IMR-90 (cell line): ENCODE results near the gene SCAMP2. TPM values are rescaled to one million over a fixed set of nuclear protein-coding genes. Genes with fewer than 3 reads are reported as not detected.

Experiments used
- ATAC-seq: fragments of 200-7000 bp; cut with Tn5 transposase; 2 replicates; pipeline ENCODE4 v1.9.1; 2020; ENCODE audit warnings: low read depth, mild to moderate bottlenecking, moderate library complexity
- BruUV-seq: library from RNA; stranded (reverse); fragments of 400-500 nt; replicated peaks from 2 replicates; lab custom pipeline; 2021; lab: Mats Ljungman, UMichigan
- CTCF ChIA-PET: fragments of 300-600 bp; formaldehyde crosslinking; extraction: SDS; loops from one replicate; lab custom pipeline; 2021; ENCODE audit warnings: antibody characterized with exemption; lab: Yijun Ruan, JAX
- POLR2A ChIA-PET: fragments of 300-600 bp; sonication (Branson Sonifier 250); formaldehyde crosslinking; loops from one replicate; lab custom pipeline; 2022; ENCODE audit warnings: antibody characterized with exemption; ENCODE audit not compliant: unreplicated experiment; lab: Charles Lee
- DNase-seq: peaks from one replicate; pipeline ENCODE4 v3.0.0; 2013
- H2AFZ ChIP-seq: replicated peaks from 2 replicates; pipeline ENCODE3; 2013; ENCODE audit warnings: low read length, mild to moderate bottlenecking; ENCODE audit not compliant: poor library complexity
- H2AK5ac ChIP-seq: 2 replicates; pipeline ENCODE4 v1.6.1; 2013; ENCODE audit warnings: low read depth, low read length, inconsistent platforms
- H2AK9ac ChIP-seq: replicated peaks from 2 replicates; pipeline ENCODE3; 2013; ENCODE audit warnings: mild to moderate bottlenecking, low read depth, low read length, moderate library complexity; ENCODE audit not compliant: poor library complexity
- H2BK120ac ChIP-seq: 2 replicates; pipeline ENCODE4 v1.6.1; 2013; ENCODE audit warnings: low read depth, low read length, inconsistent platforms
- H2BK15ac ChIP-seq: 3 replicates; pipeline ENCODE4 v1.6.1; 2013; ENCODE audit warnings: low read depth, low read length, inconsistent platforms
- H2BK20ac ChIP-seq: 2 replicates; pipeline ENCODE4 v1.6.1; 2013; ENCODE audit warnings: low read depth, mild to moderate bottlenecking, inconsistent platforms, low read length, moderate library complexity
- H2BK5ac ChIP-seq: 2 replicates; pipeline ENCODE4 v1.6.1; 2013; ENCODE audit warnings: mild to moderate bottlenecking, low read depth, low read length, inconsistent platforms; ENCODE audit not compliant: poor library complexity, severe bottlenecking
- H3K14ac ChIP-seq: replicated peaks from 2 replicates; pipeline ENCODE4 v1.6.1; 2013; ENCODE audit warnings: low read depth, low read length, inconsistent platforms
- H3K18ac ChIP-seq: 2 replicates; pipeline ENCODE4 v1.6.1; 2013; ENCODE audit warnings: low read depth, low read length, control low read depth
- H3K23ac ChIP-seq: 2 replicates; pipeline ENCODE4 v1.6.1; 2013; ENCODE audit warnings: low read depth, low read length, inconsistent platforms
- H3K27ac ChIP-seq: 2 replicates; pipeline ENCODE4 v1.5.1; 2013; ENCODE audit warnings: mild to moderate bottlenecking, control low read depth, low read length; ENCODE audit not compliant: insufficient read depth
- H3K27me3 ChIP-seq: 2 replicates; pipeline ENCODE4 v1.6.1; 2013; ENCODE audit warnings: low read length; ENCODE audit not compliant: control insufficient read depth, insufficient read depth
- H3K36me3 ChIP-seq: 2 replicates; pipeline ENCODE4 v1.6.1; 2013; ENCODE audit warnings: low read length, mixed read lengths; ENCODE audit not compliant: control insufficient read depth, insufficient read depth
- H3K4ac ChIP-seq: 2 replicates; pipeline ENCODE4 v1.6.1; 2013; ENCODE audit warnings: low read depth, low read length, inconsistent platforms
- H3K4me1 ChIP-seq: 2 replicates; pipeline ENCODE4 v1.6.1; 2013; ENCODE audit warnings: low read length, mixed read lengths; ENCODE audit not compliant: control insufficient read depth, insufficient read depth
- H3K4me2 ChIP-seq: 2 replicates; pipeline ENCODE4 v1.6.1; 2013; ENCODE audit warnings: low read depth, mild to moderate bottlenecking, control low read depth, low read length, moderate library complexity
- H3K4me3 ChIP-seq: 2 replicates; pipeline ENCODE4 v1.5.1; 2013; ENCODE audit warnings: low read depth, mild to moderate bottlenecking, control low read depth, low read length, moderate library complexity; ENCODE audit not compliant: insufficient read depth
- H3K56ac ChIP-seq: 2 replicates; pipeline ENCODE4 v1.6.1; 2013; ENCODE audit warnings: low read length, inconsistent platforms; ENCODE audit not compliant: insufficient read depth; ENCODE audit errors: extremely low read depth
- H3K79me1 ChIP-seq, 2 experiments: 2 replicates each; pipeline ENCODE4 v1.6.1; 2013; ENCODE audit warnings: low read length in 2 of 2, inconsistent platforms in 1 of 2, low read depth in 1 of 2
- H3K9ac ChIP-seq: 2 replicates; pipeline ENCODE4 v1.6.1; 2013; ENCODE audit warnings: low read depth, low read length, control low read depth
- H3K9me1 ChIP-seq: 2 replicates; pipeline ENCODE4 v1.6.1; 2013; ENCODE audit warnings: low read length, inconsistent platforms; ENCODE audit not compliant: insufficient read depth
- H3K9me3 ChIP-seq: 2 replicates; pipeline ENCODE4 v1.6.1; 2013; ENCODE audit warnings: low read length; ENCODE audit not compliant: control insufficient read depth, insufficient read depth
- H4K20me1 ChIP-seq: 2 replicates; pipeline ENCODE4 v1.6.1; 2013; ENCODE audit warnings: low read length, inconsistent platforms; ENCODE audit not compliant: insufficient read depth
- H4K5ac ChIP-seq: 2 replicates; pipeline ENCODE4 v1.6.1; 2013; ENCODE audit warnings: mild to moderate bottlenecking, low read depth, low read length, control low read depth
- H4K8ac ChIP-seq, 2 experiments: 2 replicates each; pipeline ENCODE4 v1.6.1; 2013; ENCODE audit warnings: low read depth in 2 of 2, low read length in 2 of 2, control low read depth in 1 of 2, inconsistent platforms in 1 of 2
- H4K91ac ChIP-seq: 2 replicates; pipeline ENCODE4 v1.6.1; 2013; ENCODE audit warnings: low read depth, low read length, inconsistent platforms; ENCODE audit not compliant: insufficient read depth
- BHLHE40 ChIP-seq: fragments of 150-350 bp; IDR thresholded peaks from 2 replicates; pipeline ENCODE4 v1.6.1; 2016; ENCODE audit warnings: mild to moderate bottlenecking, low read depth, low read length
- CEBPB ChIP-seq: IDR thresholded peaks from 2 replicates; pipeline ENCODE4 v1.6.1; 2012; ENCODE audit warnings: low read depth, low read length, improper control_type of control experiment
- CHD1 ChIP-seq: IDR thresholded peaks from 2 replicates; pipeline ENCODE4 v1.6.1; 2012; ENCODE audit warnings: low read depth, low read length, improper control_type of control experiment
- CTCF ChIP-seq: conservative IDR thresholded peaks from 2 replicates; pipeline ENCODE4 v1.5.1; 2012; ENCODE audit warnings: mild to moderate bottlenecking, low read depth, low read length, improper control_type of control experiment
- ELK1 ChIP-seq: fragments of 150-350 bp; IDR thresholded peaks from 2 replicates; pipeline ENCODE4 v1.6.1; 2016; ENCODE audit warnings: low read depth, mild to moderate bottlenecking, low read length, moderate library complexity, borderline replicate concordance
- FOS ChIP-seq: fragments of 150-350 bp; IDR thresholded peaks from 2 replicates; pipeline ENCODE4 v1.6.1; 2016; ENCODE audit warnings: low read depth, low read length
- MAFK ChIP-seq: IDR thresholded peaks from 2 replicates; pipeline ENCODE4 v1.6.1; 2012; ENCODE audit warnings: low read depth, low read length, improper control_type of control experiment
- MAZ ChIP-seq: IDR thresholded peaks from 2 replicates; pipeline ENCODE4 v1.6.1; 2012; ENCODE audit warnings: low read depth, mild to moderate bottlenecking, low read length, improper control_type of control experiment, moderate library complexity, borderline replicate concordance
- MXI1 ChIP-seq: IDR thresholded peaks from 2 replicates; pipeline ENCODE4 v1.6.1; 2012; ENCODE audit warnings: low read depth, mild to moderate bottlenecking, low read length, moderate library complexity, borderline replicate concordance
- NFE2L2 ChIP-seq: fragments of 150-350 bp; IDR thresholded peaks from 2 replicates; pipeline ENCODE4 v1.6.1; 2016; ENCODE audit warnings: low read depth, mild to moderate bottlenecking, low read length
- POLR2A ChIP-seq: IDR thresholded peaks from 2 replicates; pipeline ENCODE4 v1.6.1; 2012; ENCODE audit warnings: mild to moderate bottlenecking, low read depth, low read length
- RAD21 ChIP-seq: IDR thresholded peaks from 2 replicates; pipeline ENCODE4 v1.6.1; 2012; ENCODE audit warnings: low read length, improper control_type of control experiment
- RCOR1 ChIP-seq: IDR thresholded peaks from 2 replicates; pipeline ENCODE4 v1.6.1; 2012; ENCODE audit warnings: mild to moderate bottlenecking, low read length, improper control_type of control experiment; ENCODE audit not compliant: insufficient replicate concordance
- RFX5 ChIP-seq: IDR thresholded peaks from 2 replicates; pipeline ENCODE4 v1.8.0; 2012; ENCODE audit warnings: low read depth, mild to moderate bottlenecking, low read length, moderate library complexity
- SMC3 ChIP-seq: fragments of 150-350 bp; IDR thresholded peaks from 2 replicates; pipeline ENCODE4 v1.6.1; 2016; ENCODE audit warnings: low read depth, mild to moderate bottlenecking, antibody characterized with exemption, low read length, moderate library complexity
- USF2 ChIP-seq: fragments of 150-350 bp; IDR thresholded peaks from 2 replicates; pipeline ENCODE4 v1.6.1; 2017; ENCODE audit warnings: mild to moderate bottlenecking, antibody characterized with exemption, low read length, low read depth
- WGBS, 2 experiments: methylation state at CpG; one replicate each; pipeline versions ENCODE4 v1.1.5 to v1.1.7; 2013; ENCODE audit warnings: missing lambda C conversion rate in 2 of 2; ENCODE audit not compliant: insufficient read length in 1 of 2; ENCODE audit errors: extremely low coverage in 2 of 2; 5-methylcytosine and 5-hydroxymethylcytosine counted together
- dilution Hi-C: fragments of 300-500 bp; cut with HindIII; formaldehyde crosslinking; loops from one replicate; pipeline ENCODE4 v1.14.3; 2018; ENCODE audit warnings: low sequenced_read_pairs; ENCODE audit not compliant: unreplicated experiment
- in situ Hi-C: fragments of 300-500 bp; cut with MboI; formaldehyde crosslinking; loops from 3 replicates; pipeline ENCODE4 v1.14.3; 2019; ENCODE audit warnings: low sequenced_read_pairs, inconsistent platforms, mixed read lengths
- intact Hi-C: fragments of 100-400 bp; cut with micrococcal nuclease; formaldehyde crosslinking; loops from 2 replicates; pipeline ENCODE4 v1.10.0; 2022
- polyA plus RNA-seq, 3 experiments: library from polyadenylated mRNA; depleted of rRNA; stranded (reverse); fragments of >200 nt; gene quantifications; 2 replicates each; pipeline ENCODE4 v1.2.3, GENCODE V29; 2012; ENCODE audit warnings: low replicate concordance in 1 of 3
- total RNA-seq: library from RNA; depleted of rRNA; stranded (reverse); fragments of >200 nt; gene quantifications from 2 replicates; pipeline ENCODE4 v1.2.3, GENCODE V29; 2012

The SCAMP2 gene
- total and polyA plus RNA-seq, 2 of the 4 experiments (the other 2 are of a cell fraction): 25.8 to 111 TPM

- Histone ChIP-seq H4K5ac (no peak overlapping the region), H3K4me1 (no peaks in the 10 kb centered on the region), H3K36me3 (no peaks in the 10 kb centered on the region), H3K9me1 (0 out of 2 replicates have a peak, but pooled peaks cover 4% of the 10 kb centered on the region), H3K27me3 (peaks cover 20% of the 10 kb centered on the region; the same call in 1 of the 2 replicates), H4K20me1 (peaks cover 4% of the 10 kb centered on the region; the same call in 1 of the 2 replicates), H2BK5ac (no peak overlapping the region), H3K9me3 (no peaks in the 10 kb centered on the region), H2BK20ac (no peak overlapping the region), H3K23ac (no peak overlapping the region), H2BK120ac (no peak overlapping the region), H3K56ac (no peak overlapping the region), H3K79me1 (no peaks in the 10 kb centered on the region), H4K8ac (no peak overlapping the region), H4K91ac (no peak overlapping the region), H3K9ac (no peak overlapping the region), H2BK15ac (no peak overlapping the region), H2AFZ (no peak overlapping the region), H3K4ac (no peak overlapping the region), H3K4me3 (no peak overlapping the region), H3K4me2 (no peak overlapping the region), H2AK9ac (peak overlapping the region; percentile 71), H3K18ac (no peak overlapping the region), H3K27ac (no peak overlapping the region), H3K14ac (no peak overlapping the region), H2AK5ac (no peak overlapping the region)
- WGBS, 2 experiments: no CpG with 5 or more reads among the region's 19 CpGs
- ChIA-PET POLR2A (no interaction called here), CTCF (no interaction called here)
- TF ChIP-seq MAZ (no peak), ELK1 (no peak), RAD21 (no peak), USF2 (no peak), MXI1 (no peak), BHLHE40 (no peak), RCOR1 (no peak), FOS (no peak), POLR2A (no peak), SMC3 (no peak), CTCF (no peak), RFX5 (no peak), CEBPB (no peak), CHD1 (no peak), MAFK (no peak), NFE2L2 (no peak)
- intact Hi-C loops (no loop called here), in situ Hi-C loops (no loop called here), dilution Hi-C loops (no loop called here)
- no peak for ATAC-seq
- BruUV-seq: no TSS peak
- DNase-seq: no peak
These were observed 56.4 kb downstream of the SCAMP2 start for GRCh38 chr15:74816624-74817369.
